HG03108 (cell line): ENCODE results near the gene MROH7.

Source experiments
- ATAC-seq: cut with Tn5 transposase; IDR thresholded peaks from one replicate; pipeline ENCODE4 v1.9.1; 2021; ENCODE audit warnings: moderate library complexity; ENCODE audit not compliant: unreplicated experiment

The MROH7 gene

GRCh38 chr1:54649130-54649898, 7.7 kb downstream of the MROH7 start:
- no peak for ATAC-seq

DNA sequence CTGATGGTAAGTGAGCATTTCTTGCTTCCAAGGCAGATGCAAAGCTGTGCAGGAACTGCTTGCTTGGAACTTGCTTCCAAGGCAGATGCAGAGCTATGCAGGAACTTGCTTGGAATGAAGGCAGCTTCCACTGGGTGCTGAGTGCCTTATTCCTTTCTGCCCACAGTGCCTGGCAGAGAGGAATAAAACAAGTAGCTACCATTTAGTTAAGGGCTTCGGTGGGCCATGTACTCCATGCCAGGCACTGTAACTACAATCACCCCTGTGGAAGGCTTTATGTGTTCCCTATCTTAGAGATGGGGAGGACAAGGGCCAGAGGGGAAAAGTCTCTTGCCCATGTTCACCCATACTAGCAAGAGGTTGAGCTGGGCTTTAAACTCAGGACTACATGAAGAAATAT, 8.3 kb downstream of the MROH7 start:
- no peak for ATAC-seq

GRCh38 chr1:54650417-54650816, 8.8 kb downstream of the MROH7 start:
- ATAC-seq, result no peak

DNA sequence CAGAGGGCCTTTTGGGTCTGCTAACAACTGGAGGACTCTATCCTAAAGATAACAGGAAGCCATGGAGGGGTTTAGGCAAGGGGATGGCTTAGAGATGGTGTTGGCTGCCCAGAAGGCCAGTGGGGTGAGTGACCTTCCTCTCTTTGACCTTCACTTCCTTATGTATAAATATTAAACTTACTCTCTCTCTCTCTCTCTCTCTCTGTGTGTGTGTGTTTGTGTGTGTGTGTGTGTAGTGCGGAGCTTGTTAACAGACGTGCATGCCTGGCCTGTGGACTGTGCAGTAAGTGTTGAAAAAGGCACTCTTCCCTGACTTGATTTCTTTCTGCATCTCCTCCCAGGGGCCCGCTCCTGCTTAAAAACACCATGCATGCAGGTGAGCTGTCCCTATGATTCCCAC, 10.0 kb downstream of the MROH7 start:
- ATAC-seq, result no peak

DNA sequence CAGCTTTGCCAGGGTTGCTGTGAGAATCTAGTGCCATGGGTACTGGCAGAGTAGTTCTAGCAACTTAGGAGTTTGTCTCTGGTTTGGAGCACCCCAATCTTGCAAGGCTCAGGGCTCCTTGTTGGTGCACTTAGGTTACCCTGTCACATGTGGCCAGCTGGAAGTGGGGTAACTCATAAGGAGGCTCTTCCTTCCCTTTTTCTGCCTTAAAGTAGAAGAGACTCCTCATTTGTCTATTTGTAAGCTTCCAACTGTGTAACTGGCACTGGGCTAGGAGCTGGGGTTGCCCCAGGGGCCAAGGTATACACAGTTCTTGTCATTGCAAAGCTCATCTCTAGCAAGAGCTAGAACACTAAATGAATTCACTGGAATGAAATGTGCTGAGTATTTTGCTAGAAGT, 10.6 kb downstream of the MROH7 start:
- ATAC-seq, result no peak

DNA sequence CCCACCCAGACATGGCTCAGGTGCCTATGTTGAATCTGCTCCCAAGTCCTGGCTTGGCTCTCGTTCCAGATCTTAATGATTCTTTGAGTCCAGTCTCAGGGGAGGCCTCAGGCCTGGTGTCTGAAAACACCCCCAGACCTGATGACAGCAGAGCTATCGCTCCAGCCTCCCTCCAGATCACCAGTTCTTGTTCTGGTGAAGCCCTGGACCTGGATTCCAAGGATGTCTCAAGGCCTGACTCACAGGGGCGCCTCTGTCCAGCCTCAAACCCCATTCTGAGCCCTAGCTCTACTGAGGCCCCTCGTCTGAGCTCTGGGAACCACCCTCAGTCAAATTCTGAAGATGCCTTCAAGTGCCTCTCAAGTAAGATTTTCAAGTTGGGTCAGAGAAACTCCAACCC, 11.4 kb downstream of the MROH7 start:
- ATAC-seq, result no peak

DNA sequence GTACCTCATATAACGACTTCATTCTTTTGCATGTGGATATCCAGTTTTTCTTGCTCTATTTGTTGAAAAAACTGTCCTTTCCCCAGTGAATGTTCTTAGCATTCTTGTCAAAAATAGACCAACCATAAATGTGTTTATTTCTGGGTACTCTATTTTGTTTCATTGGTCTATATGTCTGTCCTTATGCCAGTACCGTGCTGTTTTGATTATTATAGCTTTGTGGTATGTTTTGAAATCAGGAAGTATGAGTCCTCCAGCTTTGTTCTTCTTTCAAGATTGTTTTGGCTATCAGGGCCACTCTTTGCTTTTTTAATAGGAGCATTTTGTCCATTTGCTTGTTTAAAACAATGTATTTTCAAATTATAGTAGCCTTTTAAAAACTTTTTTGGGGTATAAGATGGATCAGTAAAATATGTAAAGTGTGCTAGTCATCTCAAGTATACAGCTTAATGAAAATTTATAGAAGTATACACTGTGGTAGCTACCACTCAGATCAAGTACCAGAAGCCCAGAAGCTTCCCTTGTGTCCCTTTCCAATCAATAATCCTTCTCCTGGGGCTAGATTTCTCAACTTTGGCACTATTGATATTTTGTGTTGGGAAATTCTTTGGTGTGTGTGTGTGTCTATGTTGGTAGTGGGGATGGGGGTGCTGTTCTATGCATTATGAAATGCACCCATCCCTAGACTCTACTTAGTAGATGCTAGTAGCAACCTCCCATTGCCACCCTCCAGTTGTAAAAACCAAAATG, 16.8 kb downstream of the MROH7 start:
- no peak for ATAC-seq

DNA sequence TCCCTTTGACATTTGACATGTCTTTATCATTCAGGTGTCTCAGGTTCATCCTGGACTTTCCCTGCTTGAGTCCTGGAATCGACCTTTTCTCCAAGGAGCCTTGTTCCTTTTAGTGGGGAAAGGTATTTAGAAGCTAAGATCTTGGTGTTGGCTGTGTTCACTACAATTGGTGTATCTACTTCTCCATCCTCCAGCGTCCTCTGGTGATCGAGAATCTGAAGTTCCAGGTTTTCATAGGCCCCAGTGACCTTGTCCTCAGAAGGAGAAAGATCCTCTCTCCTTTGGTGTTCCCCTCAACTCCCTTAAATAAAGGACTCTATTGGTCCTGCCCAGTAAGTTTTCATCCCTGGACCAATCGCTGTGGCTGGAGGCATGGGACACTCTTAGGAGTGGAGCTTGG, 22.1 kb downstream of the MROH7 start:
- ATAC-seq, result no peak

GRCh38 chr1:54664364-54664763, 22.8 kb downstream of the MROH7 start:
- ATAC-seq, result no peak

DNA sequence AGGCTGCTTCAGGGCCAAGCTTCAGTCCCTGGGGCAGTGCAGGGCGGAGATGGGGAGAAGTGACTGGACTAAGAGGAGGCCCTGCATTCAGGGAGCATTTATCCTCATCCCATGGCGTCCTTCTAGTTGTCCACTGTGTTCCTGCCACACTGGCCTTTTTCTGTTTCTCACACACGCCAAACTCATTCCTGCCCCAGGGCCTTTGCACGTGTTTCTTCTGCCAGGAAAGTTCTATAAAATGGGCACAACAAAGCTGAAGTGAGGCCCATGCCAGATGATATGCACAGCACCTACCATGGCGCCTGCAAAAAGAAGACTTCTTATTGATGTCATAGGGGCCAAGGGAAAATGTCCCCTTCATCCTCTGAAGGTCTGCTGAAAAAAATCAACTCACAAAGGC, 24.3 kb downstream of the MROH7 start:
- ATAC-seq, result no peak

DNA sequence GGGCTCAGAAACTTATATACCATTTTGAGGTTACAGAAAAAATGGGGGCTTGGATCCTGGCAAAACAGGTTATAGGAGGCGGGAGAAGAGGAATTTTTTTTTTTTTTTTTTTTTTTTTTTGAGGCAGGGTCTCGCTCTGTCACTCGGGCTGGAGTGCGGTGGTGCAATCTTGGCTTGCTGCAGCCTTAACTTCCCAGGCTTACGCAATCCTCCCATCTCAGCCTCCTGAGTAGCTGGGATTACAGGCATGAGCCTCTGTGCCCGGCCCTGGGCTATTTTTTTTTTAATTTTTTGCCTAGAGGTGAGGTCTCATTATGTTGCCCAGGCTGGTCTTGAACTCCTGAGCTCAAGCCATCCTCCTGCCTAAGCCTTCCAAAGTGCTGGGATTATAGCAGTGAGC, 24.7 kb downstream of the MROH7 start:
- no peak for ATAC-seq

GRCh38 chr1:54667797-54668196, 26.2 kb downstream of the MROH7 start:
- no peak for ATAC-seq

- no peak for ATAC-seq
Observed at GRCh38 chr1:54668567-54668966, 27.0 kb downstream of the MROH7 start.

- ATAC-seq, result no peak
Observed at GRCh38 chr1:54671985-54672608, 30.5 kb downstream of the MROH7 start.

GRCh38 chr1:54678776-54679643, 37.4 kb downstream of the MROH7 start:
- ATAC-seq, result no peak

DNA sequence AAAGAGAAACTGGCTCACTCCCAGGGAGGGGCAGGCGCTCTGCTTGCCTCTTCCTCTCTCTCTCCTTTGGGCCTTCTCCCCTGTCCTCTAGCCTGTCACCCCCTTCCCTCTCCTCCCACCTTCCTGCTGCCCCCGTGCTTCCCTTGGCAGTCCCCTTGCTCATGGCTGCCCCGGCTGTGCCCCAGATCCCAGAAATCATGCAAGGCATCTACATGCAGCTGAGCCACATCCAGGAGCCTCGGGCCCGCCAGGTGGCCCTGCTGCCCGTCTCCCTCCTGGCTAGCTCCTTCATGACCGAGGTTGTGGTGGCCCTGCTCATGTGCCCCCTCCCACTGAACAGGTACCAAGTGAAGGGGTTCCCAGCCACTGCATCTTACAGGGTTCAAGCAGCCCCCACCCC, 38.1 kb downstream of the MROH7 start:
- ATAC-seq, result no peak

DNA sequence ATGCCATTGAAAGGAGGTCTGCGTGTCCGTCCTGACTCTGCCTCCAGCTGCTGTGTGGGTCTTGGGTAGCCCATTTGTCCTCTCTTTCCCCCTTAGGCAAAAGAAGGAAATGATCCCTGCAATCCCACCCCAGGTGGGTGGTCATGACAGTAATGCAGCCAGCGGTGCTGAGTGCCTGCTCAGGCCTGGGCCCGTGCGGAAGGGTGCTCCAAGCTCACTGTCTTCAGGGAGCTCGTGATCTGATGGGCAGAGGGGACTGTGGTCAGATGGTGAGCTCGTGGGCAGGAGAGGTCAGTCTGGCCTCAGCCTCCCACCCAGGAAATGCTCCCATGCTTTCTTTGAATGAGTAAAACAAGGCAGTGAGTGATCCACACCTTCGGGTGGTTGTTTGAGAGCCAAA, 38.8 kb downstream of the MROH7 start:
- no peak for ATAC-seq

GRCh38 chr1:54681358-54681757, 39.8 kb downstream of the MROH7 start:
- ATAC-seq, result no peak

DNA sequence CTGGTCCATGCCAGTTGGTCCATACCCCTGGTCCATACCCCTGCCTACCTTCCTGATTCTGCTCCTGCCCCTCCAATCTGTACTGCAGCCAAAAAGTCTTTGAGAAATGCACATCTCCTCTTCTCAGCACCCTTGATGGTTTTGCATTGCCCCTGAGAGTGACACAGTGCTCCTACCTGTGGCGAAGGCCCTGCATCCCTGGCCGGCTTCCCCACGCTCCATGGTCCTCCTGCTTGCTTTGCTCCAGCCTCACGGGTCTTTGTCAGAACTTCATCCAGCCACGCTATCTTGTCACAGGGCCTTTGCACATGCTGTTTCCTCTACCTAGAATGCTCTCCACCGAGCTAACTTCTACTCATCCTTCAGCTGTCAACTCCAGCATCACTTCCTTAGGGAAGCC, 41.9 kb downstream of the MROH7 start:
- no peak for ATAC-seq

GRCh38 chr1:54685335-54685905, 43.8 kb downstream of the MROH7 start:
- no peak for ATAC-seq

GRCh38 chr1:54686155-54686554, 44.6 kb downstream of the MROH7 start:
- ATAC-seq, result no peak
